ENCODE measurements around the gene GNB1L. TPM values are rescaled to one million over a fixed set of nuclear protein-coding genes. Genes with fewer than 3 reads are reported as not detected.

Gene GNB1L
- total RNA-seq, 1 donor from 2014 or later, result 11.5 TPM

GRCh38 chr22:19875061-19875530 lies 20.4 kb upstream of the GNB1L start:
- no peak for DNase-seq (ENCODE audit: low read depth)
- H3K4me3 ChIP-seq (ENCODE audit: low read depth, low read length), result no peak overlapping the region
- no peak for TF ChIP-seq CTCF (conservative IDR thresholded peaks at IDR 0.05; ENCODE audit: low read depth, low read length)

- no peak for TF ChIP-seq CTCF (conservative IDR thresholded peaks at IDR 0.05; ENCODE audit: low read depth, low read length)
- no peak for DNase-seq (ENCODE audit: low read depth)
- H3K4me3 ChIP-seq (ENCODE audit: low read depth, low read length), result no peak overlapping the region
Observed at GRCh38 chr22:19874307-19875060, 19.8 kb upstream of the GNB1L start.

GRCh38 chr22:19873960-19874306 lies 19.3 kb upstream of the GNB1L start:
- TF ChIP-seq CTCF (conservative IDR thresholded peaks at IDR 0.05; ENCODE audit: low read depth, low read length), result no peak
- DNase-seq (ENCODE audit: low read depth), result no peak
- H3K4me3 ChIP-seq (ENCODE audit: low read depth, low read length), result no peak overlapping the region

GRCh38 chr22:19873138-19873959 lies 18.7 kb upstream of the GNB1L start:
- H3K4me3 ChIP-seq (ENCODE audit: low read depth, low read length), result no peak overlapping the region
- no peak for DNase-seq (ENCODE audit: low read depth)
- TF ChIP-seq CTCF (conservative IDR thresholded peaks at IDR 0.05; ENCODE audit: low read depth, low read length), result no peak

- no peak for TF ChIP-seq CTCF (conservative IDR thresholded peaks at IDR 0.05; ENCODE audit: low read depth, low read length)
- H3K4me3 ChIP-seq (ENCODE audit: low read depth, low read length), result no peak overlapping the region
- DNase-seq (ENCODE audit: low read depth), result no peak
Observed at GRCh38 chr22:19872779-19873137, 18.1 kb upstream of the GNB1L start.

GRCh38 chr22:19871845-19872778 lies 17.4 kb upstream of the GNB1L start:
- DNase-seq (ENCODE audit: low read depth), result no peak
- no peak for TF ChIP-seq CTCF (conservative IDR thresholded peaks at IDR 0.05; ENCODE audit: low read depth, low read length)
- no peak overlapping the region for H3K4me3 ChIP-seq (ENCODE audit: low read depth, low read length)
